H1 (cell line): ENCODE results near the gene DLG1. TPM values are rescaled to one million over a fixed set of nuclear protein-coding genes. Genes with fewer than 3 reads are reported as not detected.

Experiments
- CTCF ChIA-PET: fragments of 300-600 bp; sonication (Branson Sonifier 250); formaldehyde crosslinking; loops from one replicate; lab custom pipeline; 2021; ENCODE audit not compliant: partially characterized antibody; lab: Charles Lee
- POLR2A ChIA-PET: fragments of 300-600 bp; sonication (Branson Sonifier 250); formaldehyde crosslinking; loops from one replicate; lab custom pipeline; 2021; ENCODE audit warnings: inconsistent platforms; ENCODE audit not compliant: partially characterized antibody; lab: Charles Lee
- DNase-seq, 2 experiments: peaks; one replicate each; pipeline versions ENCODE4 v3.0.0 to v3.0.0-alpha.2; 2010 to 2022; ENCODE audit warnings: low spot score in 2 of 2, low read depth in 1 of 2, mixed read lengths in 1 of 2
- FAIRE-seq: peaks from 2 replicates; lab custom pipeline; 2011; peaks lifted over from hg19 to GRCh38; lab: Jason Lieb, UNC
- H2AFZ ChIP-seq: 2 replicates; pipeline ENCODE4 v1.8.1; 2012; ENCODE audit warnings: low read length, inconsistent platforms
- H2AK5ac ChIP-seq: 2 replicates; pipeline ENCODE4 v1.6.1; 2013; ENCODE audit warnings: low read depth, low read length
- H2BK120ac ChIP-seq: replicated peaks from 2 replicates; pipeline ENCODE3; 2013; ENCODE audit warnings: low read depth, low read length, inconsistent platforms
- H2BK12ac ChIP-seq: 2 replicates; pipeline ENCODE4 v1.6.1; 2013; ENCODE audit warnings: low read depth, low read length
- H2BK15ac ChIP-seq: 2 replicates; pipeline ENCODE4 v1.6.1; 2013; ENCODE audit warnings: low read length
- H2BK20ac ChIP-seq: 2 replicates; pipeline ENCODE4 v1.6.1; 2013; ENCODE audit warnings: low read length
- H2BK5ac ChIP-seq: 2 replicates; pipeline ENCODE4 v1.6.1; 2013; ENCODE audit warnings: low read depth, low read length
- H3K14ac ChIP-seq: 2 replicates; pipeline ENCODE4 v1.6.1; 2013; ENCODE audit warnings: inconsistent platforms; ENCODE audit not compliant: insufficient read length
- H3K18ac ChIP-seq: 2 replicates; pipeline ENCODE4 v1.6.1; 2013; ENCODE audit warnings: low read length; ENCODE audit errors: extremely low read depth
- H3K23ac ChIP-seq: 2 replicates; pipeline ENCODE4 v1.6.1; 2013; ENCODE audit warnings: inconsistent platforms; ENCODE audit not compliant: insufficient read length
- H3K23me2 ChIP-seq: 2 replicates; pipeline ENCODE4 v1.6.1; 2013; ENCODE audit warnings: low read depth, low read length
- H3K27ac ChIP-seq: 2 replicates; pipeline ENCODE4 v1.6.1; 2011; ENCODE audit warnings: low read depth, low read length, inconsistent platforms
- H3K27me3 ChIP-seq, 4 experiments: replicated peaks in 1 of 4; 1 replicate in 1 of 4; 2 replicates in 3 of 4; pipeline versions ENCODE4 v1.6.1 to v1.8.1; 2011 to 2013; ENCODE audit warnings: low read length in 3 of 4, mild to moderate bottlenecking in 3 of 4, inconsistent platforms in 2 of 4, mixed read lengths in 2 of 4, moderate library complexity in 1 of 4; ENCODE audit not compliant: control insufficient read depth in 3 of 4, insufficient read depth in 3 of 4; ENCODE audit errors: extremely low read depth in 1 of 4
- H3K36me3 ChIP-seq, 4 experiments: 2 replicates each; pipeline versions ENCODE4 v1.6.1 to v1.8.1; 2011 to 2013; ENCODE audit warnings: mild to moderate bottlenecking in 4 of 4, low read length in 3 of 4, moderate library complexity in 2 of 4, control low read depth in 1 of 4, inconsistent platforms in 1 of 4; ENCODE audit not compliant: insufficient read depth in 4 of 4, control insufficient read depth in 2 of 4
- H3K4ac ChIP-seq: replicated peaks from 2 replicates; pipeline ENCODE3; 2013; ENCODE audit warnings: low read length, low read depth, mixed read lengths, inconsistent platforms; ENCODE audit not compliant: insufficient read length
- H3K4me1 ChIP-seq, 4 experiments: replicated peaks in 1 of 4; 1 replicate in 1 of 4; 2 replicates in 3 of 4; pipeline versions ENCODE4 v1.6.1 to v1.8.1; 2011 to 2013; ENCODE audit warnings: low read length in 3 of 4, inconsistent platforms in 2 of 4, mixed read lengths in 1 of 4; ENCODE audit not compliant: insufficient read depth in 4 of 4, control insufficient read depth in 3 of 4
- H3K4me2 ChIP-seq, 2 experiments: 2 replicates each; pipeline versions ENCODE4 v1.6.1 to v1.8.1; 2011 to 2013; ENCODE audit warnings: low read depth in 2 of 2, low read length in 2 of 2, control low read depth in 1 of 2, inconsistent platforms in 1 of 2, mild to moderate bottlenecking in 1 of 2; ENCODE audit not compliant: insufficient read depth in 1 of 2
- H3K4me3 ChIP-seq, 4 experiments: fragments of 200-600, 300-600 bp in 1 of 4; sonication (generic), shearing (Covaris generic), sonication (Bioruptor Twin) in 1 of 4; 2 replicates each; pipeline versions ENCODE4 v1.5.1 to v1.8.1; 2011 to 2016; ENCODE audit warnings: low read length in 4 of 4, low read depth in 3 of 4, control low read depth in 2 of 4, inconsistent platforms in 2 of 4, mild to moderate bottlenecking in 2 of 4, mixed read lengths in 1 of 4, moderate library complexity in 1 of 4; ENCODE audit not compliant: insufficient read depth in 2 of 4; ENCODE audit errors: extremely low read depth in 1 of 4
- H3K56ac ChIP-seq: replicated peaks from 2 replicates; pipeline ENCODE3; 2013; ENCODE audit warnings: low read depth, mild to moderate bottlenecking, mixed read lengths, low read length, inconsistent platforms; ENCODE audit not compliant: insufficient read length
- H3K79me1 ChIP-seq: 2 replicates; pipeline ENCODE4 v1.6.1; 2013; ENCODE audit warnings: low read depth, low read length, control low read depth
- H3K79me2 ChIP-seq, 2 experiments: 2 replicates each; pipeline versions ENCODE4 v1.6.1 to v1.8.1; 2012 to 2013; ENCODE audit warnings: low read length in 2 of 2, mild to moderate bottlenecking in 2 of 2, inconsistent platforms in 1 of 2; ENCODE audit not compliant: insufficient read depth in 2 of 2, control insufficient read depth in 1 of 2
- H3K9ac ChIP-seq, 4 experiments: replicated peaks in 1 of 4; 1 replicate in 1 of 4; 2 replicates in 3 of 4; pipeline versions ENCODE4 v1.6.1 to v1.8.1; 2011 to 2013; ENCODE audit warnings: low read depth in 3 of 4, low read length in 3 of 4, control low read depth in 2 of 4, mild to moderate bottlenecking in 2 of 4, moderate library complexity in 2 of 4, inconsistent platforms in 1 of 4; ENCODE audit errors: extremely low read depth in 1 of 4
- H3K9me3 ChIP-seq, 2 experiments: 2 replicates each; pipeline versions ENCODE4 v1.6.1 to v1.8.1; 2012 to 2013; ENCODE audit warnings: mild to moderate bottlenecking in 2 of 2, moderate library complexity in 2 of 2, control low read depth in 1 of 2, inconsistent platforms in 1 of 2, low read depth in 1 of 2, low read length in 1 of 2, mixed read lengths in 1 of 2; ENCODE audit not compliant: insufficient read depth in 2 of 2
- H4K20me1 ChIP-seq, 2 experiments: replicated peaks in 1 of 2; 2 replicates each; pipeline versions ENCODE3 to v1.8.1; 2011 to 2013; ENCODE audit warnings: inconsistent platforms in 2 of 2, low read length in 2 of 2, mild to moderate bottlenecking in 1 of 2; ENCODE audit not compliant: insufficient read depth in 2 of 2, control insufficient read depth in 1 of 2
- H4K5ac ChIP-seq: 2 replicates; pipeline ENCODE4 v1.6.1; 2013; ENCODE audit warnings: low read length, low read depth, mixed read lengths, inconsistent platforms; ENCODE audit not compliant: insufficient read length
- H4K8ac ChIP-seq: 2 replicates; pipeline ENCODE4 v1.8.0; 2013; ENCODE audit warnings: mild to moderate bottlenecking, moderate library complexity, low read length, inconsistent platforms; ENCODE audit not compliant: insufficient read depth; ENCODE audit errors: extremely low read depth
- H4K91ac ChIP-seq: replicated peaks from 2 replicates; pipeline ENCODE3; 2013; ENCODE audit warnings: low read length, mixed read lengths, inconsistent platforms; ENCODE audit not compliant: insufficient read length
- ASH2L ChIP-seq: fragments of 200-600, 300-600 bp; sonication (generic); IDR thresholded peaks from one replicate; pipeline ENCODE4 v1.7.1; 2017; ENCODE audit warnings: low read length
- CREB1 ChIP-seq: IDR thresholded peaks from 2 replicates; pipeline ENCODE4 v1.6.1; 2012; ENCODE audit warnings: inconsistent platforms
- EZH2 ChIP-seq: fragments of 200-600 bp; sonication (generic); IDR thresholded peaks from 2 replicates; pipeline ENCODE4 v1.7.1; 2012; ENCODE audit warnings: low read depth, mild to moderate bottlenecking, moderate library complexity, low read length, inconsistent platforms; ENCODE audit not compliant: severe bottlenecking
- GABPA ChIP-seq: IDR thresholded peaks from 2 replicates; pipeline ENCODE4 v1.6.1; 2011; ENCODE audit warnings: mild to moderate bottlenecking, low read length, moderate library complexity, borderline replicate concordance; ENCODE audit not compliant: insufficient read depth
- GTF2F1 ChIP-seq: IDR thresholded peaks from 2 replicates; pipeline ENCODE4 v1.6.1; 2012; ENCODE audit warnings: low read depth, low read length, improper control_type of control experiment, borderline replicate concordance
- POU5F1 ChIP-seq: IDR thresholded peaks from 2 replicates; pipeline ENCODE4 v1.6.1; 2011; ENCODE audit warnings: low read depth, mild to moderate bottlenecking, low read length, moderate library complexity
- RBBP5 ChIP-seq: IDR thresholded peaks from 2 replicates; pipeline ENCODE4 v1.7.1; 2012; ENCODE audit warnings: low read depth, mild to moderate bottlenecking, inconsistent platforms, low read length, moderate library complexity, borderline replicate concordance
- SAP30 ChIP-seq: fragments of 300-600 bp; sonication (generic); IDR thresholded peaks from 2 replicates; pipeline ENCODE4 v1.7.1; 2012; ENCODE audit warnings: low read length, moderate library complexity, mild to moderate bottlenecking, inconsistent platforms; ENCODE audit not compliant: insufficient read depth, insufficient replicate concordance
- SIRT6 ChIP-seq: IDR thresholded peaks from one replicate; pipeline ENCODE4 v1.7.1; 2012; ENCODE audit warnings: low read length, inconsistent platforms
- SIX5 ChIP-seq: IDR thresholded peaks from 2 replicates; pipeline ENCODE4 v1.6.1; 2011; ENCODE audit warnings: mild to moderate bottlenecking, low read depth, low read length
- WGBS, 2 experiments: shearing (Covaris generic) in 1 of 2; methylation state at CpG; one replicate each; pipeline versions ENCODE4 v1.1.6 to v1.1.7; 2013 to 2015; ENCODE audit warnings: low lambda C conversion rate in 2 of 2, mixed read lengths in 2 of 2, inconsistent platforms in 1 of 2, low coverage in 1 of 2, missing lambda C conversion rate in 1 of 2; ENCODE audit not compliant: insufficient replicate concordance in 2 of 2, insufficient coverage in 1 of 2, insufficient read length in 1 of 2; ENCODE audit errors: extremely low coverage in 1 of 2, missing lambda C conversion rate in 1 of 2; 5-methylcytosine and 5-hydroxymethylcytosine counted together
- polyA plus RNA-seq, 7 experiments: library from polyadenylated mRNA; depleted of rRNA in 3 of 7; stranded (reverse) in 5 of 7; unstranded in 2 of 7; fragments of >200 nt in 5 of 7; fragments of 200-250 nt in 2 of 7; gene quantifications; 1 replicate in 5 of 7; 2 replicates in 1 of 7; 4 replicates in 1 of 7; pipeline versions ENCODE4 v1.2.1 to v1.2.3, GENCODE V29; 2011 to 2013; ENCODE audit warnings: missing spikeins in 2 of 7, mixed read lengths in 2 of 7
- total RNA-seq: library from RNA; stranded (reverse); fragmentation: NEBNext Ultra II Directional; extraction: Animal tissue kit (Norgen Biotek cat#: 25700); gene quantifications from 2 replicates; pipeline ENCODE4 v1.2.1, GENCODE V29; 2021
- TF ChIP-seq, protein P1 (sequence below), 3 experiments: IDR thresholded peaks; 1 replicate in 2 of 3; 2 replicates in 1 of 3; pipeline versions ENCODE4 v1.5.1 to v1.6.1; 2011; ENCODE audit warnings: low read length in 3 of 3, mild to moderate bottlenecking in 3 of 3, inconsistent platforms in 2 of 3, low read depth in 1 of 3, moderate library complexity in 1 of 3; ENCODE audit not compliant: insufficient read depth in 1 of 3; ENCODE audit errors: control extremely low read depth in 1 of 3

DLG1 gene
- total and polyA plus RNA-seq, 2 of the 8 experiments (the other 6 are each of a cell fraction or from before 2014, with no cell fraction given) = 13.4 to 78.8 TPM

- Histone ChIP-seq H4K91ac (no peak overlapping the region), H3K56ac (no peak overlapping the region), H3K14ac (no peak overlapping the region), H3K27me3 (no peaks in the 10 kb centered on the region), H2BK15ac (no peak overlapping the region), H4K5ac (no peak overlapping the region), H3K4me1 (peaks cover 0 to 5% (median 2%) of the 10 kb centered on the region in 4 experiments; a peak in 2 of 7 replicates), H3K79me2 (peaks cover 0 to 19% of the 10 kb centered on the region in 2 experiments; a peak in 2 of 4 replicates), H3K4ac (no peak overlapping the region), H3K27ac (no peak overlapping the region), H3K9ac (no peak overlapping the region), H2BK5ac (no peak overlapping the region), H3K23me2 (no peaks in the 10 kb centered on the region), H3K23ac (no peak overlapping the region), H3K36me3 (no peaks in the 10 kb centered on the region), H3K4me2 (no peak overlapping the region), H3K18ac (no peak overlapping the region), H2BK12ac (no peak overlapping the region), H3K79me1 (no peaks in the 10 kb centered on the region), H4K8ac (no peak overlapping the region), H2AFZ (no peak overlapping the region), H2AK5ac (no peak overlapping the region), H2BK120ac (no peak overlapping the region), H2BK20ac (no peak overlapping the region), H4K20me1 (peaks cover 0 to 4% of the 10 kb centered on the region in 2 experiments), H3K4me3 (no peak overlapping the region), H3K9me3 (no peaks in the 10 kb centered on the region)
- ChIA-PET POLR2A (interaction anchor here (1.0 kb wide), 1 partner anchor 88 kb away, joined by 3 read pairs; no protein-coding TSS in a partner anchor), CTCF (interaction anchor here (1.5 kb wide), 1 partner anchor 12 kb away, joined by 3 read pairs; no protein-coding TSS in a partner anchor)
- DNase-seq (no peak), FAIRE-seq (no peak)
- 54% methylated on average over 3 of the region's 3 CpGs; no CpG with 5 or more reads in 1 of the 2 experiments for WGBS, 2 experiments
- no peak for TF ChIP-seq SIRT6
- TF ChIP-seq GABPA = no peak
- no peak for TF ChIP-seq POU5F1
- no peak for TF ChIP-seq SIX5
- no peak for TF ChIP-seq GTF2F1
- no peak for TF ChIP-seq EZH2
- no peak for TF ChIP-seq RBBP5
- TF ChIP-seq ASH2L = no peak
- TF ChIP-seq, protein P1, sequence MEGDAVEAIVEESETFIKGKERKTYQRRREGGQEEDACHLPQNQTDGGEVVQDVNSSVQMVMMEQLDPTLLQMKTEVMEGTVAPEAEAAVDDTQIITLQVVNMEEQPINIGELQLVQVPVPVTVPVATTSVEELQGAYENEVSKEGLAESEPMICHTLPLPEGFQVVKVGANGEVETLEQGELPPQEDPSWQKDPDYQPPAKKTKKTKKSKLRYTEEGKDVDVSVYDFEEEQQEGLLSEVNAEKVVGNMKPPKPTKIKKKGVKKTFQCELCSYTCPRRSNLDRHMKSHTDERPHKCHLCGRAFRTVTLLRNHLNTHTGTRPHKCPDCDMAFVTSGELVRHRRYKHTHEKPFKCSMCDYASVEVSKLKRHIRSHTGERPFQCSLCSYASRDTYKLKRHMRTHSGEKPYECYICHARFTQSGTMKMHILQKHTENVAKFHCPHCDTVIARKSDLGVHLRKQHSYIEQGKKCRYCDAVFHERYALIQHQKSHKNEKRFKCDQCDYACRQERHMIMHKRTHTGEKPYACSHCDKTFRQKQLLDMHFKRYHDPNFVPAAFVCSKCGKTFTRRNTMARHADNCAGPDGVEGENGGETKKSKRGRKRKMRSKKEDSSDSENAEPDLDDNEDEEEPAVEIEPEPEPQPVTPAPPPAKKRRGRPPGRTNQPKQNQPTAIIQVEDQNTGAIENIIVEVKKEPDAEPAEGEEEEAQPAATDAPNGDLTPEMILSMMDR (IDR thresholded peaks at IDR 0.05; ENCODE audit: control extremely low read depth in 1 of 3, insufficient read depth in 1 of 3, low read depth in 1 of 3, low read length in 3 of 3) = no peak
- no peak for TF ChIP-seq SAP30
- no peak for TF ChIP-seq CREB1
Measured at GRCh38 chr3:197175503-197175902, 122.9 kb downstream of the DLG1 start.
